Stimulated activated naive CD8-positive, alpha-beta T cell treated with anti-CD3 and anti-CD28 coated beads, Interleukin-15, Interleukin-2, amounts not matched to agents 100 U/mL and 50 U/mL, for 24 hours (primary cell): ENCODE data around the gene ZDHHC14.
"Not testable (repeated sequence)": the region's sequence is repeated elsewhere in the genome, so short reads cannot be mapped to it uniquely, and the experiment has no call there.

Experiments
- ATAC-seq: fragments of 150-1000 bp; cut with Tn5 transposase; one replicate; pipeline ENCODE4 v1.10.0; 2021
- DNase-seq: peaks from one replicate; pipeline ENCODE4 v3.0.0; 2021

Gene ZDHHC14

DNA sequence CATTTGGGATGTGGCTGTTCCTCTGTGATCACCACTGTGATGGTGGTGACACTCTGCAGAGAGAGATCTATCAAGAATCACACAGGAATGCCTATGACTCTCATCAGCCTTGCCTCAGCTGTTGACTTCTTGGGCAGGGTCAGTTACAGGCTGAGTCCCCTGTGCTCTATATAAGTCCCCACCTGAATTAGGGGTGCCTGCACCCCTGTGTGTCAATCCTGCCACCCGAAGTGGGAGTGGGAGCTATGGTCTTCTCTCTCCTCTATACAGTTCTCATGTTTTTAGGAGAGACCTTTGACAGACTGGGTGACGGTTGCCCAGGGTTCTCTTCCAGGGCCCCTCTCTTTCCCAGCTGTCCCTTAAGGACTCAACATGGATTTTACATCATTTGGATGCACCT lies 173.8 kb downstream of the ZDHHC14 start:
- DNase-seq = no peak
- ATAC-seq = no peak

- no peak for ATAC-seq
Measured at GRCh38 chr6:157555455-157556143, 174.6 kb downstream of the ZDHHC14 start.

GRCh38 chr6:157556144-157556645 lies 175.2 kb downstream of the ZDHHC14 start:
- no peak for DNase-seq
- no peak for ATAC-seq

More at GRCh38 chr6:157555455-157556143, 174.6 kb downstream of the ZDHHC14 start:
- DNase-seq = no peak

DNA sequence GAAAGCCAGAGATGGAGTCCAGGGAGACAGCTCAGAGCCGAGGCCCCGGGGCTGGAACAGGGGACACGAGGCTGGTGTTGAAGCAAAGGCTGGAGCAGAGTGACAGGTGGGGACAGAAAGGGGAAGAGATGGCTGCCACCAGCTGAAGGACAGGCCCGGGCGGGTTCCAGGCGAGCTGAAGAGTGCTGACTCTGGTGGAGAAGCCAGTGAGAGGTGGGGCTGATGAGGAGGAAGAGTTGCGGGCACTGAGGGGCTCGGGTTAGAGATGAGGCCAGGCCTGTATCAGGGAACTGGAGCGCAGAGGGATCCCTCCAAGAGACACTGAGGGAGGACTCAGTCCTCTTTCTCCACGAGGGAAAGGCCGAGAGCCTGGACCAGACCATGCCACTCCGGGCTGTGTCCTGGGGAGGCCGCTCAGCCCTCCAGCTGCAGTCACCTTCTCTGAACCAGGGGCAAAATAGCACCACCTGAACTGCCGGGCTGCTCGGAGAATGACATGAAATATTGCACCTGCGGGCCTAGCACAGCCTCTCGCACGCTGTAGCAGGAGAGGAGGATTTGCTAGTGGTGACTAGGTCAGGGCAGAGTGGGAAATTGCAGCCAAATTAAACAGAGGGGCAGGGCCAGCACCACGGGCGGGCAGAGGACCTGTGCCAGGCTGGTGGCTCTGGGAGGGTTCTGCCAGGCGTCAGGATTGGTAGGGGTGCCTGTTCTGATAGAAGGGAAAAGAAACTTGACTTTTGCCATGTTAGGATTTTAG lies 175.9 kb downstream of the ZDHHC14 start:
- DNase-seq (no peak), ATAC-seq (no peak)

- DNase-seq (no peak), ATAC-seq (no peak)
Measured at GRCh38 chr6:157557559-157557958, 176.6 kb downstream of the ZDHHC14 start.

DNA sequence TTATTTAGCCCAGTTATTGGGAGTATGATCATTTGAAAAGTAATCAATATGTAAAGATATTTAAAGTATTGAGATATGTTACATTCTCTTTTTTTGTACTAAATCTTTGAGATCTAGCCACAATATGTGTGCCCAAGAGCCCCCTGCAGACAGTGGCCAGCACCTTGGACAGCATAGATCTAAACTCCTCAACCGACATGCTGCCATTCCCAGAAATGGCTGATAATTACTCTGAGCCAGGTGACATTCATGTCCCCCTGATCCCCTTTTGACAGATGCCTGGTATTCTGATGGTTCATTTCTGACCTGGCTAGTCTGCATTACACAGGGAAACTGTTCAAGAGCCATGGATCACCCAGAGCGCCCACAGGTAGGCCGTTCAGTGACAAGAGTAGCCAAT lies 177.1 kb downstream of the ZDHHC14 start:
- no peak for ATAC-seq
- no peak for DNase-seq

- DNase-seq (no peak), ATAC-seq (no peak)
Measured at GRCh38 chr6:157558487-157559200, 177.7 kb downstream of the ZDHHC14 start.

- DNase-seq = no peak
- no peak for ATAC-seq
Measured at GRCh38 chr6:157559201-157559756, 178.3 kb downstream of the ZDHHC14 start.

DNA sequence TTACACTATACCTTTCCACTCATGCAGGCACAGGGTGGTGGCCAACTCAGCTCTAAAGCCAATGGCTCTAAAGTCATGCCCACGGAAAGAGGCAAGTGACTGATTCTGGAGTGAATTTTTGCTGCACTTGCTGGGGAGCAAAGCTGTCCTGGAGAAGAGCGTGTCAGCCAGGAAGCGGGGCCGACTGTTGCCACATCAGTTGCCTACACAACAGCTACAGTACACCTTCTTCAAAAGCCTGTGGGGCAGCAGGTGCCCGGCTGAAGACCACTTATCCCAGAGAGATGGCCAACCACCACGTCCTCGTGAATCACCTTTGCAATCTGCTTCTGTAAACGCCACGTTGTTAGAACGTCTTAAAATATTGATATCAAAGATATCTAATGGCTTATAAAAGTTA lies 179.1 kb downstream of the ZDHHC14 start:
- not testable (repeated sequence) for ATAC-seq, DNase-seq

DNA sequence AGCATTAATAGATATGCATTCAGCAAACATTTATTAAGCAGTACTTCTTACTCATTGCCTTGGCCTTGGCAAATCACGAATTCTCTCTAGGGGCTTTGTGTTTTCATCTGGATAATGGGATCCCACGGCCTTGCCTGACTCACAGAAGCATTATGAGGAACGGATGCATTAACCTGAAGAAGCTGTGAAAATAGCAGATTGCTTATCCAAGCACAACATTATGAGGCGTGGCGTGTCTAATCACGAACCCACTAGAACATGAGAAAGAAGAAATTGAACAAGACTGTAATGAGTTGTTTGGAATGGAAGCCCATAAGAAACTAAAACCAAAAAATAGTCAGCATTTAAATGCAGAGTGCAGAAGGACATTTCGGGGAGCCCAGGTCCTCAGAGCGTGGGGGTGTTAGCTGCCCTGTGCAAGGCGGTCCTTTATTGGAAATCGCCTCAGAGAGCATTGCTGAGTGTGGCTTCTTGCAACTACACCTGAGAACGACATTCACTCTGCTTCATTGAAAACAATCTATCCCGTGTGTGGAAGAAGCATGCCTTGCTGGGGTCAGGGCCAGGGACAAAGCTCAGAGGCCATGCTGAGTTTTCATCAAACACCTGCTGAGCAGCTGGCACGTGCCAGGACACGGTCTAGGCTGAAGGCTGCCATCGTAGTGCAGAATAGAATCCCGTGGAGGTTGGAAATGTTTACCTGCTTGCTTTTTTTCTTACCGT lies 179.9 kb downstream of the ZDHHC14 start:
- ATAC-seq = no peak
- DNase-seq = no peak

GRCh38 chr6:157561414-157561790 lies 180.4 kb downstream of the ZDHHC14 start:
- no peak for ATAC-seq

DNA sequence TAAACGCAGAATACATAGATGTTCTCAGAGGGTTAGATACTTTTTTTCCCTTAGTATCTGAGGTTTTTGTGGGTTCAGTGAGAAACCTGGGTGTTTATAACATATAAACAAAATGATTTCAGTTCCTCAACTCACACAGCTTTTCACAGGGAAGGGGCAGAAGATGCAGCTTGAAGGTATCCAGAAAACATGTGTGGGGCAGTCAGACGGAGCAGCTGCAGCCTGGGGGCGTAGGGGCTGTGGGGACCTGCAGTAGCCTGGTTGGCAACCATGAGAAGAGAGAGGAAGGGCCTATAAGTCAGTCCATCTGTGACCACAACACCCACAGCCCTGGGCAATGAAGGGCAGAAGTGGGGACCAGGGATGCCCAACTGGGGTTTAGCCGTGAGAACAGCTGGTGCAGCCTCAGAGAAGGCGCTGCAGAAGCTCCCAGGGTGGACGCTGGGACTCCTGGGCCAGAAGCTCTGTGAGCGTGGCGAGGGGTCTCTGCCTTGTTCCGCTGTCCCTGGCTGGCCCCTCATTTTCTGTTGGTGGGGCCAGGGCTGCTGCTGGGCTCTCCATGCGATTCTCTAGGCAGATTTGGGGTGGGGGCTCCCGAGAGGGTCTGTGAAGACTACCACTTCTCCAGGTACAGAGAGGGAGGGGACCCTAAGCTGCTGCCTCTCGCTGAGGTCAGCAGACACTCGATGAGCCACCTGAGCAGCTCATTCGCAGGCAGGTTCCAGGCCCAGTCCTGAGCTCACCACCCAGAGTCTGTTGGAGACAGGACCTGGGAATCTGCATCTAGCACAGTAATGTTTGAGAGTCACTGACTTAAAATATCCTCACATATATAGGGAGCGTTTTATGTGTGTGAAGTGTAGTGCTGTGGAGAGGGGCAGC lies 181.2 kb downstream of the ZDHHC14 start:
- ATAC-seq = peak; percentile 25
- DNase-seq = no peak

More at GRCh38 chr6:157561414-157561790, 180.4 kb downstream of the ZDHHC14 start:
- DNase-seq = no peak

DNA sequence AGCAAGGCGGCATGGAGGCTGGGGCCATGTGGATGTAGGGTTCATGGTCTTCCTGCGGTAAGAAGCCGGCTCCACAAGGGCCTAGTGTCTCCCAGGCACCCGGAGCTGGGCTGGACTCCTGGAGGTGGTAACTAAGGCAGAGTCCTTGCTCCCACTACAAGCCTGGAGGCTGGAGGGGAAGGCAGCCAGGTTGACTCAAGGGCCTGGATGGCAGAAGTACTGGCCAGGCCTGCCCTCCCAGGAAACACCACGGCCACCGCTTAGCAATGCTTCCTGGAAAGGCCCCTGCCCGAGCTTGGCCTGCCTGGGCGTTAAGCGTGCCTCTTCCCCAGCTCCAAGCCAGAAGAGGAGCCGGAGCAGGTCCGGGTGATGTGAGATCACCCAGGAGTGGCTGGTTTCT lies 182.0 kb downstream of the ZDHHC14 start:
- no peak for DNase-seq
- ATAC-seq = no peak

GRCh38 chr6:157563611-157564284 lies 182.8 kb downstream of the ZDHHC14 start:
- ATAC-seq = peak; percentile 81

DNA sequence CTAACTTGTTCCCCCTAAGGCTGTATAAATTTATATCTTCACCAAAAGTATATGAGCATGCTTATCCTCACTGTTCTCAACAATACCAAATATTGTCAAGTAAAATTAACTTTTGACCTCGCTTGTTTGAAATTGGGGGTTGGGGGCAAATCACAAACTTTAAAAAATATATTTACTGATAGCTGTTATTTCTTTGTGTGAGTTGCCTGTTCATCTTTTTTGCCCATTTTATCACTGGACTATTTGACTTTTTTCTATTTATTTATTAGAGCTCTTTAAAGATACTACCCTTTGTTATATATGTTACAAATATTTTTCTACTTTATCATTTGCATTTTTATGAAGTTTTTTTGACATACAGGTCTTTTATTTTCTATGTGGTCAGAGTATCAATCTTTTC lies 187.7 kb downstream of the ZDHHC14 start:
- ATAC-seq (no peak), DNase-seq (no peak)

More at GRCh38 chr6:157563611-157564284, 182.8 kb downstream of the ZDHHC14 start:
- peak; percentile 21 for DNase-seq

DNA sequence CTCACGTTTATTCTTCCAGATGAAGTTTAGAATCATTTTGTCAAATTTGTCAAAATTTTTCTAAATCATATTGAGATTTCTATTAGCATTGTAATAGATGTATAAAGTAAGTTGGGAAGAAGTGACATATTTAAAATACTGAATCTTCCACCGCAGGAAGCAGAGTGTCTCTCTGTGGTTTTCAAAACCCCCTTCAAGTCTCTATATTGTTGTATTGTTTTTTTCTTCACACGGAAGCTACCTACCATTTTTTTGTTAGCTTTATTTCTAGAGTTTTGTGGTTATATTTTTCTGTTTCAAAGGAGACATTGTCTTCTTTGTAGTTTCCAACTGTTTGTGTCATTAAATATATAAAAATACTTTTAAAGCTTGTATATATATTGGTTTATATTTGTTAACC lies 188.6 kb downstream of the ZDHHC14 start:
- DNase-seq (no peak), ATAC-seq (peak; percentile 51)

DNA sequence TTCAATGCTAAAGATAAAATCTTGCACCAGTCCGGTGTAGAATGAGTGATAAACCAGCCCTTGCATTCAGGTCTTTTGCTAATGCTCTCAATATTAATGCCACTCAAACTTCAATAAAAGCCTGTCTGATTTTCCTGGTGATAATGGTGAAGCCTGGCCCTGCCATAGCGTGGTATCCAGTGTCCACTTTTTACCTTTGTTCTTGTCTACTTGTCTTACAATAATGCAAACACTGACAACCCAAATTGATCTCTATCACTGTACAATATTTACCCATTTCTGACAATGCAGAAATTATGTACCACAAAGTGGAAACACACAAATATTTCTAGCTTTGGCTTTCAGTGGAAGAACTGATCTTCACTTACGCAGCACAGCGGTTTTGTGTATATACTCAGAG lies 189.1 kb downstream of the ZDHHC14 start:
- ATAC-seq (no peak), DNase-seq (no peak)

DNA sequence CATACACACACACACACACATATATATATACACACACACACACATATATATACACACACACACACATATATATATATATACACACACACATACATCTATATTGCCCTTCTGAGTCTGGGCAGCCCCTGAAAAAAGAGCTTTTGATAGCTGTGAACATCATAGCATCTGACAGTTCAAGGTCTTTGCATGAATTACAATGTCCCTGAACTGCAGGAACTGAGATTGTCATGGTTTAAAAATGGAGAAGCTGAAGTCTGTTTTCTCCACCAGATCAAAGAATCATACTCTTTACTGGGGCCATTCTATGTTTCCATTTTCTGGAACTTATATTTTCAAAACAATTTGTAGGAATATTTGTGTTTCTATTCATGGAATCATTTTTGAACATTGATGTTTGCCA lies 189.8 kb downstream of the ZDHHC14 start:
- ATAC-seq (no peak), DNase-seq (no peak)

- ATAC-seq (no peak), DNase-seq (no peak)
Measured at GRCh38 chr6:157571269-157571668, 190.3 kb downstream of the ZDHHC14 start.

DNA sequence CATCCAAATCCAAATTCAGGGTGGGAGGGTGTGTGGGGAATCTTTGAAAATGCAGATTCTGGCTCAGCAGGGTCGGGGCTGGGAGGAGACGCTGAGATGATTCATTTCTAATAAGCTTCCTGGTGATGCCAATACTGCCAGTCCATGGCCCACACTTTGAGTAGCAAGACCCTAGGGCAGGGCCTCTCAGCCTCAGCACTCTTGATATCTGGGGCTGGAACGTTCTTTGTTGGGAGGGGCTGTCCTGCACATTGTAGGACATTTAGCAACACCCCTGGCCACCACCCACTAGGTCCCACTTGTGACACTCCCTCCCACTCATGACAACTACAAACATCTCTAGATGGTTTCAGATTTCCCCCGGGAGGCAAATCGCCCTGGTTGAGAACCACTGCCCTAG lies 191.0 kb downstream of the ZDHHC14 start:
- ATAC-seq = no peak

More for the DNA sequence above, 191.0 kb downstream of the ZDHHC14 start:
- DNase-seq = no peak
